Keratinocyte (primary cell): Measurements from ENCODE around the gene LRFN4. TPM values are rescaled to one million over a fixed set of nuclear protein-coding genes. Genes with fewer than 3 reads are reported as not detected.

Source experiments
- DNase-seq: peaks from one replicate; pipeline ENCODE4 v3.0.0-alpha.2; 2011; ENCODE audit warnings: low read depth, missing footprints, low spot score
- FAIRE-seq: peaks from 2 replicates; lab custom pipeline; 2011; peaks lifted over from hg19 to GRCh38; lab: Jason Lieb, UNC
- H2AFZ ChIP-seq: 2 replicates; pipeline ENCODE4 v1.6.0; 2012; ENCODE audit warnings: low read length, control low read depth, inconsistent platforms; ENCODE audit not compliant: control insufficient read depth
- H3K27ac ChIP-seq: 2 replicates; pipeline ENCODE4 v1.5.1; 2011; ENCODE audit warnings: low read length; ENCODE audit not compliant: control insufficient read depth, insufficient read depth
- H3K27me3 ChIP-seq: 3 replicates; pipeline ENCODE4 v1.6.0; 2011; ENCODE audit warnings: low read length; ENCODE audit not compliant: control insufficient read depth, insufficient read depth; ENCODE audit errors: extremely low read depth
- H3K36me3 ChIP-seq, 2 experiments: 2 replicates in 1 of 2; 3 replicates in 1 of 2; pipeline ENCODE4 v1.5.1; 2011; ENCODE audit warnings: low read length in 2 of 2, mild to moderate bottlenecking in 1 of 2; ENCODE audit not compliant: control insufficient read depth in 2 of 2, insufficient read depth in 2 of 2; ENCODE audit errors: extremely low read depth in 1 of 2
- H3K4me1 ChIP-seq: 3 replicates; pipeline ENCODE4 v1.5.1; 2011; ENCODE audit warnings: low read length; ENCODE audit not compliant: control insufficient read depth, insufficient read depth; ENCODE audit errors: extremely low read depth
- H3K4me2 ChIP-seq: 3 replicates; pipeline ENCODE4 v1.6.0; 2011; ENCODE audit warnings: low read depth, low read length; ENCODE audit not compliant: control insufficient read depth, insufficient read depth; ENCODE audit errors: extremely low read depth
- H3K4me3 ChIP-seq, 3 experiments: fragments of 200-600 bp in 1 of 3; sonication (generic) in 1 of 3; 2 replicates in 2 of 3; 3 replicates in 1 of 3; pipeline ENCODE4 v1.5.1; 2011 to 2016; ENCODE audit warnings: low read length in 3 of 3, mild to moderate bottlenecking in 3 of 3, control low read depth in 2 of 3, inconsistent platforms in 1 of 3, low read depth in 1 of 3, mixed read lengths in 1 of 3, mixed run types in 1 of 3, moderate library complexity in 1 of 3; ENCODE audit not compliant: control insufficient read depth in 2 of 3, insufficient read depth in 2 of 3; ENCODE audit errors: extremely low read depth in 1 of 3
- H3K79me2 ChIP-seq: 2 replicates; pipeline ENCODE4 v1.6.0; 2012; ENCODE audit warnings: low read length; ENCODE audit not compliant: control insufficient read depth, insufficient read depth
- H3K9ac ChIP-seq: 3 replicates; pipeline ENCODE4 v1.6.0; 2011; ENCODE audit warnings: low read length; ENCODE audit not compliant: control insufficient read depth, insufficient read depth; ENCODE audit errors: extremely low read depth
- H3K9me1 ChIP-seq: 3 replicates; pipeline ENCODE4 v1.6.0; 2011; ENCODE audit warnings: low read length; ENCODE audit not compliant: control insufficient read depth, insufficient read depth; ENCODE audit errors: extremely low read depth
- H3K9me3 ChIP-seq: 2 replicates; pipeline ENCODE4 v1.5.1; 2012; ENCODE audit warnings: low read depth, low read length; ENCODE audit not compliant: control insufficient read depth
- H4K20me1 ChIP-seq: 3 replicates; pipeline ENCODE4 v1.6.0; 2011; ENCODE audit warnings: low read length; ENCODE audit not compliant: control insufficient read depth, insufficient read depth; ENCODE audit errors: extremely low read depth
- CTCF ChIP-seq, 3 experiments: IDR thresholded peaks in 1 of 3; conservative IDR thresholded peaks in 1 of 3; optimal IDR thresholded peaks in 1 of 3; 2 replicates in 2 of 3; 3 replicates in 1 of 3; pipeline versions ENCODE3 to v1.5.1; 2011; ENCODE audit warnings: low read length in 3 of 3, mild to moderate bottlenecking in 3 of 3, moderate library complexity in 2 of 3, control low read depth in 1 of 3, inconsistent platforms in 1 of 3; ENCODE audit not compliant: insufficient read depth in 2 of 3; ENCODE audit errors: extremely low read depth in 1 of 3
- EZH2 ChIP-seq: IDR thresholded peaks from one replicate; pipeline ENCODE4 v1.6.1; 2012; ENCODE audit warnings: inconsistent platforms, mild to moderate bottlenecking, low read length, moderate library complexity
- dilution Hi-C: fragments of 300-500 bp; cut with MboI; formaldehyde crosslinking; loops from one replicate; pipeline ENCODE4 v1.7.0; 2020; ENCODE audit warnings: low sequenced_read_pairs; ENCODE audit not compliant: extremely low pct_ligation_motif_present
- polyA plus RNA-seq, 5 experiments: library from polyadenylated mRNA; depleted of rRNA in 3 of 5; stranded (reverse) in 3 of 5; stranded (forward) in 1 of 5; unstranded in 1 of 5; fragments of >200 nt; gene quantifications; 1 replicate in 1 of 5; 2 replicates in 3 of 5; 3 replicates in 1 of 5; pipeline versions ENCODE4 v1.2.1 to v1.2.3, GENCODE V29; 2011 to 2012; ENCODE audit warnings: missing spikeins in 2 of 5, low read depth in 1 of 5, low replicate concordance in 1 of 5

Gene LRFN4
- polyA plus RNA-seq, 1 donor (not counting 4 experiments of a cell fraction or from before 2014, with no cell fraction given): 1.1 TPM

- no peak for DNase-seq
- Histone ChIP-seq H4K20me1 (peaks cover 6% of the 10 kb centered on the region), H3K9me1 (no peaks in the 10 kb centered on the region), H3K4me2 (no peak overlapping the region), H3K9me3 (no peaks in the 10 kb centered on the region), H3K79me2 (no peaks in the 10 kb centered on the region), H2AFZ (no peak overlapping the region), H3K27ac (no peak overlapping the region), H3K27me3 (no peaks in the 10 kb centered on the region), H3K9ac (no peak overlapping the region), H3K4me1 (peaks cover 18% of the 10 kb centered on the region), H3K36me3 (peaks cover 32 to 34% of the 10 kb centered on the region in 2 experiments), H3K4me3 (no peak overlapping the region)
- FAIRE-seq: no peak
- TF ChIP-seq CTCF (optimal IDR thresholded peaks at IDR 0.05 in 1 of 3, IDR thresholded peaks at IDR 0.05 in 1 of 3, conservative IDR thresholded peaks at IDR 0.05 in 1 of 3; ENCODE audit: extremely low read depth in 1 of 3, insufficient read depth in 2 of 3, low read length in 3 of 3) (no peak), EZH2 (no peak)
- dilution Hi-C loops: no loop called here
These were observed 9.7 kb downstream of the LRFN4 start for GRCh38 chr11:66866511-66866986.

GRCh38 chr11:66867425-66868040 is 10.7 kb downstream of the LRFN4 start:
- H3K9me3 ChIP-seq: no peaks in the 10 kb centered on the region
- H3K9ac ChIP-seq: no peak overlapping the region
- no peak overlapping the region for H2AFZ ChIP-seq
- H3K79me2 ChIP-seq: no peaks in the 10 kb centered on the region
- TF ChIP-seq EZH2: no peak
- dilution Hi-C loops: no loop called here
- H3K36me3 ChIP-seq: peaks cover 32 to 35% of the 10 kb centered on the region in 2 experiments
- FAIRE-seq (no peak), DNase-seq (no peak)
- H3K27me3 ChIP-seq: no peaks in the 10 kb centered on the region
- peaks cover 18% of the 10 kb centered on the region for H3K4me1 ChIP-seq
- H3K4me2 ChIP-seq: no peak overlapping the region
- peaks cover 6% of the 10 kb centered on the region for H4K20me1 ChIP-seq
- no peaks in the 10 kb centered on the region for H3K9me1 ChIP-seq
- H3K27ac ChIP-seq: no peak overlapping the region
- no peak overlapping the region for H3K4me3 ChIP-seq
